Breast epithelium (tissue), 3 donors: ENCODE measurements around the gene SDCBP2.

ENCODE experiments used
- POLR2A ChIP-seq: fragments of 450-650 bp; IDR thresholded peaks from one replicate; pipeline ENCODE4 v1.6.1; 2016; ENCODE audit warnings: antibody characterized with exemption, mild to moderate bottlenecking, moderate library complexity
- POLR2AphosphoS5 ChIP-seq, 3 donors: sonication (generic); formaldehyde crosslinking; IDR thresholded peaks; one replicate each; pipeline ENCODE4 v1.6.1; 2017; ENCODE audit warnings: antibody characterized with exemption in 3 of 3
- TF ChIP-seq, protein P1 (sequence below), 3 donors: fragments of 450-650 bp; IDR thresholded peaks; one replicate each; pipeline ENCODE4 v1.5.1; 2016 to 2017; ENCODE audit warnings: antibody characterized with exemption in 3 of 3, mild to moderate bottlenecking in 3 of 3, moderate library complexity in 3 of 3

DNA sequence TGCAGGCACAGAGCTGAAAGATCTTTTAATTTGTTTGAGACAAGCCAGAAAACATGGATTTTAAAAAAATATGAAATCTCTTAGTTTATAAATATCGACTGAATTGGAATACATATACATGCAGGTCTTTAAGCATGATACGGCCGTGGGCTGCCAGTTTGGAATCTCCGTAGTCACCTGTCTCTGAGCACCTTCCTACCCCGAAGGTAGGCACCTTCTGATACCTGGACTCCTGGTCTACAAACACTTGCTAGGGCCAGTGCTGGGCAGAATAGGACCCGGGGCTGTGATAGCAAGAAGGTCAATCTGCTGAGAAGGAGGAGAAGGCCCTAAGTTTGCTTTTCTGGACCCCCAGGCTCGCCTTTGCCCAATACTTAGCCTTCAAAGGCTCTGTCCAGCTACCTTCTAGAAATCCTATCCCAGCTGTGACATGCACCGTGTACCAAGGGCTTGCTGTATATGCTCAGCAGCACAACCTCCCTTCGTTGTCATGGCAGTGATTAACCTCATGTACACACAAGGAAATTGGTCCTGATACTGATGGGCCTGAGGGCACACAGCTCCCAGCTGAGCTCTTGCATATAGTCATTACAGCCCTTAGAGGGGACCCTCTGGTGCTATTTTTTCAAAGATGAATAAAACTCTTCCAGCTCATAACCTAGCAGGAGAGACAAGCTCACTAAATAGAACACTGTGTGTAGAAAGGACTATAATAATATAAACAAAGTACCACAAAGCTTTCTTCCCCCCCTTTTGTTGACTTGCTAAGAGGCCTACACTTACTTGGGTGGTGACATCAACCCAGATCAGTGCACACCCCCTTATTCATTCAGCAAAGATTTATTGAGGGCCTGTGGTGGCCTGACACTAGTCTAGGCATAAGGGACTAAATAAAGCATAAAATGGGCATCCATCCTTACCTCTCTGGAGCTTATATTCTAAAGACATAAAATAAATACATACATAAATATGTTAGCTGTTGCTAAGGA, 45.1 kb downstream of the SDCBP2 start:
- TF ChIP-seq, protein P1, sequence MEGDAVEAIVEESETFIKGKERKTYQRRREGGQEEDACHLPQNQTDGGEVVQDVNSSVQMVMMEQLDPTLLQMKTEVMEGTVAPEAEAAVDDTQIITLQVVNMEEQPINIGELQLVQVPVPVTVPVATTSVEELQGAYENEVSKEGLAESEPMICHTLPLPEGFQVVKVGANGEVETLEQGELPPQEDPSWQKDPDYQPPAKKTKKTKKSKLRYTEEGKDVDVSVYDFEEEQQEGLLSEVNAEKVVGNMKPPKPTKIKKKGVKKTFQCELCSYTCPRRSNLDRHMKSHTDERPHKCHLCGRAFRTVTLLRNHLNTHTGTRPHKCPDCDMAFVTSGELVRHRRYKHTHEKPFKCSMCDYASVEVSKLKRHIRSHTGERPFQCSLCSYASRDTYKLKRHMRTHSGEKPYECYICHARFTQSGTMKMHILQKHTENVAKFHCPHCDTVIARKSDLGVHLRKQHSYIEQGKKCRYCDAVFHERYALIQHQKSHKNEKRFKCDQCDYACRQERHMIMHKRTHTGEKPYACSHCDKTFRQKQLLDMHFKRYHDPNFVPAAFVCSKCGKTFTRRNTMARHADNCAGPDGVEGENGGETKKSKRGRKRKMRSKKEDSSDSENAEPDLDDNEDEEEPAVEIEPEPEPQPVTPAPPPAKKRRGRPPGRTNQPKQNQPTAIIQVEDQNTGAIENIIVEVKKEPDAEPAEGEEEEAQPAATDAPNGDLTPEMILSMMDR (IDR thresholded peaks at IDR 0.05), result no peak
- TF ChIP-seq POLR2A (no peak), POLR2AphosphoS5 (IDR thresholded peaks at IDR 0.05) (no peak)
